ENCODE data around the gene AFF1.

- TF ChIP-seq CTCF (IDR thresholded peaks at IDR 0.05): no peak
- no peak for TF ChIP-seq POLR2A (IDR thresholded peaks at IDR 0.05)
These were observed 154.6 kb downstream of the AFF1 start for GRCh38 chr4:87089368-87089767.
